Prostate gland (tissue), 2 donors: ENCODE data around the gene HMGB4. TPM values are rescaled to one million over a fixed set of nuclear protein-coding genes. Genes with fewer than 3 reads are reported as not detected.

Source experiments
- DNase-seq: peaks from one replicate; pipeline ENCODE4 v3.0.0-alpha.2; 2019; ENCODE audit warnings: low spot score
- H3K27ac ChIP-seq, 2 donors: fragments of 200-600 bp; sonication (generic); 2 replicates each; pipeline ENCODE4 v1.5.1; 2017 to 2019
- H3K27me3 ChIP-seq: fragments of 200-600 bp; sonication (generic); replicated peaks from 2 replicates; pipeline ENCODE4 v1.5.1; 2019; ENCODE audit not compliant: insufficient read depth
- H3K36me3 ChIP-seq, 2 donors: fragments of 200-600 bp; sonication (generic); 1 replicate in 1 of 2; 2 replicates in 1 of 2; pipeline versions ENCODE4 v1.5.1 to v1.8.1; 2017 to 2019
- H3K4me1 ChIP-seq: fragments of 200-600 bp; sonication (generic); replicated peaks from 2 replicates; pipeline ENCODE4 v1.5.1; 2019
- H3K4me3 ChIP-seq, 2 donors: fragments of 200-600 bp; sonication (generic); 2 replicates each; pipeline ENCODE4 v1.5.1; 2017 to 2019
- H3K9me3 ChIP-seq: fragments of 200-600 bp; sonication (generic); 2 replicates; pipeline ENCODE4 v1.5.1; 2017
- CTCF ChIP-seq, 4 experiments: fragments of 200-600 bp in 2 of 4; fragments of 450-650 bp in 2 of 4; sonication (generic) in 2 of 4; IDR thresholded peaks; 1 replicate in 3 of 4; 2 replicates in 1 of 4; pipeline ENCODE4 v1.5.1; 2016 to 2019; ENCODE audit warnings: antibody characterized with exemption in 4 of 4, mild to moderate bottlenecking in 2 of 4, moderate library complexity in 2 of 4
- POLR2A ChIP-seq: fragments of 450-650 bp; IDR thresholded peaks from one replicate; pipeline ENCODE4 v1.6.1; 2016; ENCODE audit warnings: antibody characterized with exemption, mild to moderate bottlenecking
- POLR2AphosphoS5 ChIP-seq: sonication (generic); formaldehyde crosslinking; IDR thresholded peaks from one replicate; pipeline ENCODE4 v1.6.1; 2017; ENCODE audit warnings: antibody characterized with exemption
- WGBS: methylation state at CpG from one replicate; pipeline ENCODE4 v1.1.5; 2018; 5-methylcytosine and 5-hydroxymethylcytosine counted together
- intact Hi-C: fragments of 100-400 bp; cut with DNase I; formaldehyde crosslinking; loops from one replicate; pipeline ENCODE4 v1.14.2; 2022
- total RNA-seq, 2 donors: library from RNA; depleted of rRNA; stranded (reverse); fragments of >200 nt; gene quantifications; one replicate each; pipeline ENCODE4 v1.1.0, GENCODE V29; 2016

HMGB4 gene
- total RNA-seq, 2 donors from 2014 or later, result 25.1 TPM; not detected in 1

- WGBS, result 89% methylated on average over 5 of the region's 5 CpGs
- no peak overlapping the region for H3K4me3 ChIP-seq
- H3K4me1 ChIP-seq, result no peaks in the 10 kb centered on the region
- no peak for TF ChIP-seq POLR2A
- TF ChIP-seq POLR2AphosphoS5, result no peak
- TF ChIP-seq CTCF (IDR thresholded peaks at IDR 0.05), result no peak
- H3K9me3 ChIP-seq, result no peaks in the 10 kb centered on the region
- H3K27ac ChIP-seq, result no peak overlapping the region
- H3K27me3 ChIP-seq, result no peaks in the 10 kb centered on the region
- intact Hi-C loops, result no loop called here
- no peak for DNase-seq
- no peaks in the 10 kb centered on the region for H3K36me3 ChIP-seq
Measured at GRCh38 chr1:33826711-33827110, 37.2 kb upstream of the HMGB4 start.

- 71% methylated on average over 5 of the region's 5 CpGs for WGBS
- Histone ChIP-seq H3K36me3 (no peaks in the 10 kb centered on the region), H3K4me1 (no peaks in the 10 kb centered on the region), H3K9me3 (no peaks in the 10 kb centered on the region), H3K27ac (no peak overlapping the region), H3K27me3 (no peaks in the 10 kb centered on the region), H3K4me3 (no peak overlapping the region)
- no peak for TF ChIP-seq POLR2AphosphoS5
- TF ChIP-seq CTCF (IDR thresholded peaks at IDR 0.05), result no peak
- no peak for TF ChIP-seq POLR2A
- intact Hi-C loops, result no loop called here
- DNase-seq, result no peak
Measured at GRCh38 chr1:33828059-33828458, 35.8 kb upstream of the HMGB4 start.

- no peak overlapping the region for H3K4me3 ChIP-seq
- H3K36me3 ChIP-seq, result no peaks in the 10 kb centered on the region
- intact Hi-C loops, result no loop called here
- TF ChIP-seq POLR2A (no peak), CTCF (IDR thresholded peaks at IDR 0.05) (no peak), POLR2AphosphoS5 (no peak)
- H3K27me3 ChIP-seq, result no peaks in the 10 kb centered on the region
- H3K9me3 ChIP-seq, result no peaks in the 10 kb centered on the region
- no peak for DNase-seq
- 92% methylated on average over 5 of the region's 5 CpGs for WGBS
- no peak overlapping the region for H3K27ac ChIP-seq
- no peaks in the 10 kb centered on the region for H3K4me1 ChIP-seq
Measured at GRCh38 chr1:33828654-33829053, 35.2 kb upstream of the HMGB4 start.

GRCh38 chr1:33836911-33837310 lies 27.0 kb upstream of the HMGB4 start:
- no peaks in the 10 kb centered on the region for H3K36me3 ChIP-seq
- WGBS, result 96% methylated on average over 4 of the region's 4 CpGs
- intact Hi-C loops, result no loop called here

More at GRCh38 chr1:33836911-33837310, 27.0 kb upstream of the HMGB4 start:
- Histone ChIP-seq H3K27me3 (no peaks in the 10 kb centered on the region), H3K4me3 (no peak overlapping the region), H3K9me3 (no peaks in the 10 kb centered on the region), H3K4me1 (no peaks in the 10 kb centered on the region), H3K27ac (no peak overlapping the region)
- TF ChIP-seq POLR2A (no peak), CTCF (IDR thresholded peaks at IDR 0.05) (no peak), POLR2AphosphoS5 (no peak)
- no peak for DNase-seq
